ENCODE measurements around the gene FBN1.

Gene FBN1

GRCh38 chr15:48505067-48505466 lies 140.4 kb downstream of the FBN1 start:
- TF ChIP-seq ARNTL (CRISPR knock-in tag; IDR thresholded peaks at IDR 0.05; ENCODE audit: borderline replicate concordance, low read depth) (no peak), TSHZ2 (CRISPR knock-in tag; IDR thresholded peaks at IDR 0.05) (no peak), ZFP30 (CRISPR knock-in tag; IDR thresholded peaks at IDR 0.05) (no peak), OSR1 (CRISPR knock-in tag; IDR thresholded peaks at IDR 0.05) (no peak), ISL1 (CRISPR knock-in tag; IDR thresholded peaks at IDR 0.05) (no peak), ZNF8 (CRISPR knock-in tag; IDR thresholded peaks at IDR 0.05) (no peak), RARB (CRISPR knock-in tag; IDR thresholded peaks at IDR 0.05) (no peak), ZNF565 (CRISPR knock-in tag; conservative IDR thresholded peaks at IDR 0.05; ENCODE audit: low read depth) (no peak), BACH2 (CRISPR knock-in tag; IDR thresholded peaks at IDR 0.05; ENCODE audit: borderline replicate concordance) (no peak), ZNF70 (CRISPR knock-in tag; IDR thresholded peaks at IDR 0.05) (no peak), CREB5 (CRISPR knock-in tag; IDR thresholded peaks at IDR 0.05; ENCODE audit: low read depth) (no peak), SNAI2 (CRISPR knock-in tag; IDR thresholded peaks at IDR 0.05) (no peak), POU6F1 (CRISPR knock-in tag; IDR thresholded peaks at IDR 0.05; ENCODE audit: borderline replicate concordance, low read depth) (no peak), CSDC2 (CRISPR knock-in tag; IDR thresholded peaks at IDR 0.05) (no peak)
- no peak for ATAC-seq

GRCh38 chr15:48501208-48501607 lies 144.3 kb downstream of the FBN1 start:
- no peak for ATAC-seq
- TF ChIP-seq CSDC2 (CRISPR knock-in tag; IDR thresholded peaks at IDR 0.05) (no peak), ZNF70 (CRISPR knock-in tag; IDR thresholded peaks at IDR 0.05) (no peak), PPARA (CRISPR knock-in tag; IDR thresholded peaks at IDR 0.05; ENCODE audit: borderline replicate concordance) (no peak), ARNTL (CRISPR knock-in tag; IDR thresholded peaks at IDR 0.05; ENCODE audit: borderline replicate concordance, low read depth) (no peak), GLIS3 (CRISPR knock-in tag; IDR thresholded peaks at IDR 0.05) (no peak), CREB5 (CRISPR knock-in tag; IDR thresholded peaks at IDR 0.05; ENCODE audit: low read depth) (no peak), SNAI2 (CRISPR knock-in tag; IDR thresholded peaks at IDR 0.05) (no peak), TSHZ2 (CRISPR knock-in tag; IDR thresholded peaks at IDR 0.05) (no peak), POU6F1 (CRISPR knock-in tag; IDR thresholded peaks at IDR 0.05; ENCODE audit: borderline replicate concordance, low read depth) (no peak), TOX (CRISPR knock-in tag; IDR thresholded peaks at IDR 0.05; ENCODE audit: borderline replicate concordance) (no peak), TCF4 (CRISPR knock-in tag; IDR thresholded peaks at IDR 0.05; ENCODE audit: borderline replicate concordance) (no peak), ESRRG (CRISPR knock-in tag; IDR thresholded peaks at IDR 0.05) (no peak), ZNF8 (CRISPR knock-in tag; IDR thresholded peaks at IDR 0.05) (no peak), OSR1 (CRISPR knock-in tag; IDR thresholded peaks at IDR 0.05) (no peak), ISL1 (CRISPR knock-in tag; IDR thresholded peaks at IDR 0.05) (no peak), ZC3H10 (CRISPR knock-in tag; IDR thresholded peaks at IDR 0.05) (no peak), RARB (CRISPR knock-in tag; IDR thresholded peaks at IDR 0.05) (no peak), ZFP30 (CRISPR knock-in tag; IDR thresholded peaks at IDR 0.05) (no peak)
